ENCODE data around the gene FXYD5. TPM values are rescaled to one million over a fixed set of nuclear protein-coding genes. Genes with fewer than 3 reads are reported as not detected.
A peak's percentile ranks its signal among the peaks of the same experiment; 100 is the strongest.

The FXYD5 gene
- total RNA-seq, 1 donor from 2014 or later, result 144 TPM

- intact Hi-C loops (cut with DNase I), result no loop called here
- Histone ChIP-seq H3K4me3 (no peak overlapping the region), H3K27me3 (no peaks in the 10 kb centered on the region), H3K9me3 (no peaks in the 10 kb centered on the region), H3K36me3 (no peaks in the 10 kb centered on the region), H3K4me1 (peaks cover 12% of the 10 kb centered on the region), H3K27ac (peak overlapping the region; percentile 48)
- TF ChIP-seq CTCF (IDR thresholded peaks at IDR 0.05), result no peak
- TF ChIP-seq POLR2AphosphoS5 (IDR thresholded peaks at IDR 0.05; ENCODE audit: insufficient read depth in 1 of 2, low read depth in 1 of 2), result no peak
- no peak for TF ChIP-seq POLR2A (IDR thresholded peaks at IDR 0.05)
- peak in 1 of 2 donors; percentile 44 for DNase-seq (ENCODE audit: extremely low spot score in 2 of 2)
These were observed 51.8 kb downstream of the FXYD5 start for GRCh38 chr19:35206379-35206778.

- TF ChIP-seq CTCF (IDR thresholded peaks at IDR 0.05), result no peak
- no peak for TF ChIP-seq POLR2A (IDR thresholded peaks at IDR 0.05)
- TF ChIP-seq POLR2AphosphoS5 (IDR thresholded peaks at IDR 0.05; ENCODE audit: insufficient read depth in 1 of 2, low read depth in 1 of 2), result no peak
- Histone ChIP-seq H3K27me3 (no peaks in the 10 kb centered on the region), H3K4me1 (peaks cover 12% of the 10 kb centered on the region), H3K36me3 (no peaks in the 10 kb centered on the region), H3K4me3 (no peak overlapping the region), H3K27ac (peak overlapping the region; percentile 48), H3K9me3 (no peaks in the 10 kb centered on the region)
- intact Hi-C loops (cut with DNase I), result no loop called here
- peak in 1 of 2 donors; percentile 44 for DNase-seq (ENCODE audit: extremely low spot score in 2 of 2)
These were observed 52.3 kb downstream of the FXYD5 start for GRCh38 chr19:35206855-35207254.

DNA sequence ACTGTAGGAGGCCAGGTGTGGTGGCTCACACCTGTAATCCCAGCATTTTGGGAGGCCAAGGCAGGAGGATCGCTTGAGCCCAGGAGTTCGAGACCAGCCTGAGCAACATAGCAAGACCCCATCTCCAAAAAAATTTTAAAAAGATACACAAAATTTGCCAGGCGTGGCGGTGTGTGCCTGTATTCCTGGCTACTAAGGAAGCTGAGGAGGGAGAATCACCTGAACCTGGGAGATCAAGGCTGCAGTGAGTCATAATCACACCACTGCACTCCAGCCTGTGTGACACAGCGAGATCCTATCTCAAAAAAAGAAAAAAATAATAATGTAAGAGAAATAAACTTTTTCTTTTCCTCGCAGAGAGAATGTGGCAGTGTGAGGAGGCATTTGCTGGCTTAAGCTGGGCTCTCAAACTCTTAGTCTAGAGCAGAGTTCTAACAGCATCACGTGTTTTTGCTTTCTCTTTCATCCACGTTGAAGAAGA is 52.9 kb downstream of the FXYD5 start:
- Histone ChIP-seq H3K9me3 (no peaks in the 10 kb centered on the region), H3K27me3 (no peaks in the 10 kb centered on the region), H3K4me1 (peaks cover 12% of the 10 kb centered on the region), H3K27ac (peak overlapping the region; percentile 48), H3K4me3 (no peak overlapping the region), H3K36me3 (no peaks in the 10 kb centered on the region)
- DNase-seq (ENCODE audit: extremely low spot score in 2 of 2), result no peak
- intact Hi-C loops (cut with DNase I), result no loop called here
- TF ChIP-seq CTCF (IDR thresholded peaks at IDR 0.05) (no peak), POLR2AphosphoS5 (IDR thresholded peaks at IDR 0.05; ENCODE audit: insufficient read depth in 1 of 2, low read depth in 1 of 2) (no peak), POLR2A (IDR thresholded peaks at IDR 0.05) (no peak)

DNA sequence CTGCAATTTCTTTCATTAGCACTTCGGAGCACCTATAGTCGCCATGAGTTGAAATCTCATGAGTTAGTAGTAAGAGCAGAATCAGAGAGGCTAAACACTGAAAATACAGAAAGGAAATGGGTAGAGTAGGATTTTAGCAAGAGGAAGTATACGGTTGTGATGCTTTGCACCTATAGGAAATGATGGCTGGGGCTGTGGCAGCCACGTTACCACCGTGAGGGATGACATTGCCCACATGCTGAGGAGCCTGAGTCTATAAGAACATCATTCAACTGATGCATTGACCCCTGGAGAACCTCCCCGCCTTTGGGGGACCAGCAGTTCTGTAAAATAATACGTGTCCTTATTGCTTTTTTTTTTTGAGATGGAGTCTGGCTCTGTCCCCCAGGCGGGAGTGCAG is 53.6 kb downstream of the FXYD5 start:
- intact Hi-C loops (cut with DNase I), result no loop called here
- Histone ChIP-seq H3K27ac (no peak overlapping the region), H3K4me3 (no peak overlapping the region), H3K36me3 (no peaks in the 10 kb centered on the region), H3K27me3 (no peaks in the 10 kb centered on the region), H3K9me3 (no peaks in the 10 kb centered on the region), H3K4me1 (peaks cover 19% of the 10 kb centered on the region)
- DNase-seq (ENCODE audit: extremely low spot score in 2 of 2), result peak in 1 of 2 donors; percentile 18
- TF ChIP-seq POLR2A (IDR thresholded peaks at IDR 0.05) (no peak), POLR2AphosphoS5 (IDR thresholded peaks at IDR 0.05; ENCODE audit: insufficient read depth in 1 of 2, low read depth in 1 of 2) (no peak), CTCF (IDR thresholded peaks at IDR 0.05) (no peak)

GRCh38 chr19:35209646-35210045 is 55.1 kb downstream of the FXYD5 start:
- TF ChIP-seq CTCF (IDR thresholded peaks at IDR 0.05), result no peak
- TF ChIP-seq POLR2AphosphoS5 (IDR thresholded peaks at IDR 0.05; ENCODE audit: insufficient read depth in 1 of 2, low read depth in 1 of 2), result no peak
- TF ChIP-seq POLR2A (IDR thresholded peaks at IDR 0.05), result no peak
- DNase-seq (ENCODE audit: extremely low spot score in 2 of 2), result peak in 1 of 2 donors; percentile 29
- Histone ChIP-seq H3K9me3 (no peaks in the 10 kb centered on the region), H3K27me3 (no peaks in the 10 kb centered on the region), H3K4me1 (peaks cover 34% of the 10 kb centered on the region), H3K27ac (no peak overlapping the region), H3K4me3 (no peak overlapping the region), H3K36me3 (no peaks in the 10 kb centered on the region)
- intact Hi-C loops (cut with DNase I), result no loop called here
